ENCODE measurements around the gene NADK. TPM values are rescaled to one million over a fixed set of nuclear protein-coding genes. Genes with fewer than 3 reads are reported as not detected.
"Not testable (repeated sequence)": the region's sequence is repeated elsewhere in the genome, so short reads cannot be mapped to it uniquely, and the experiment has no call there.

NADK gene
- total RNA-seq, 1 donor from 2014 or later, result 98.4 TPM

DNA sequence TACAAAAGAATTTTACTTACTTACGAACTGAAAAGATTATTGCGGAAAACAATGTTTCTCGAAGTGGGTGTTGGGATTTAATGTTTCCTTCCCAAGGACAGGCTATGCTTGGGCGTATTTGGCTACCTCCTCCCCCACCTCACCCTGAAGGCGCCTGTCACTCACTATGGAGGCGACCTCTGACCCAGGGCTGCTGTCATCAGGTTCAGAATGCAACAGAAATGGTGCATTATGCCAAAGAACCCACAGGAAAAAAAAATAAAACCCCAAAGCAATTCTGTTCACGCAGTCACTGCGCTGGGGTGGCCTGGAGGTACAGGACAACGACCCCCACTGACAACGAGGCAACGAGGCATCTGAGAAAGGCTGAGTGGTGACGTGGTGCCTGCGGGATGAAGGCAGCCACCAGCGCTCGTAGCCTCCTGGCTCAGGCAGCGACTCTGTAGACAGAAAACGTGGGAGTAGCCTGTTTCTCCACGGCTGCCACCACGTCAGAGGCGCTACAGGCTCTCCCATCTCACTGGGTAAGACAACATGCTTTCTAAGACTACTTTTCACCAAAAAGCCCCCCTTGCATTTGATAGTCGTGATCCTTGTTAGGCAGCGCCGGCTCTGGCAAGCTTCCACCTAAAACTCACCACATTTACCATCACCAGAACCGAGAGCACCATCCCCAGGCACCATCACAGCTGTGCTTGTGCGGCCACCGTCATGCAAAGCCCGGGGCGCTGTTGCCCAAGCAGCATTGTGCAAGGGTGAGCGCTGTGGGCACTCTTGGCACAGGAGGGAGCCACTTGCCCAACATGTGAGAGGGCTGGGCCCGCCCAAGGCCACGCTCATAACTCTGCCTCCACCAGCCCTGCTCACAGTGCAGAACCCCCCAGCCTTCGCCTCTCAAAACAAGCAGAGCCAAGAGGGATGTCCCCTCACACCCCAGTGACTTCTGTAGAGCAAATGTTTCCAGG, 14.3 kb downstream of the NADK start:
- DNase-seq (ENCODE audit: low spot score), result no peak

GRCh38 chr1:1761504-1762376, 16.5 kb downstream of the NADK start:
- DNase-seq (ENCODE audit: low spot score), result no peak

DNA sequence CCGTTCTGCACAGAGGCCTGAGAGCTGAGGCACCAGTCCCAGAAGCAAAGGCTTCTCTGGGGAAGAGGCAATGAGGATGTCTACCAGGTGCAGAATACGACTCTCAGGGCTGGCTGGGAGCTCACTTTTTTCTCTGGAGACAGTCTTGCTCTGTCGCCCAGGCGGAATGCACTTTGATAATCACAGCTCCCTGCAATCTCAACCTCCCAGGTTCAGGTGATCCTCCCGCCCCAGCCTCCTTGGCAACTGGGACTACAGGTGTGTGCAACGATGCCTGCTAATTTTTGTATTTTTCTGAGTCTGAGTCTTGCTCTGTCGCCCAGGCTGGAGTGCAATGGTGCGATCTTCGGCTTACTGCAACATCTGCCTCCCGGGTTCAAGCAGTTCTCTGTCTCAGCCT, 17.6 kb downstream of the NADK start:
- no peak for DNase-seq (ENCODE audit: low spot score)

- DNase-seq (ENCODE audit: low spot score), result no peak
These were observed 18.0 kb downstream of the NADK start for GRCh38 chr1:1760345-1760650.

GRCh38 chr1:1759456-1760344, 18.6 kb downstream of the NADK start:
- no peak for DNase-seq (ENCODE audit: low spot score)

GRCh38 chr1:1758692-1759455, 19.4 kb downstream of the NADK start:
- DNase-seq (ENCODE audit: low spot score), result peak; percentile 87

GRCh38 chr1:1758059-1758621, 20.1 kb downstream of the NADK start:
- no peak for DNase-seq (ENCODE audit: low spot score)

DNA sequence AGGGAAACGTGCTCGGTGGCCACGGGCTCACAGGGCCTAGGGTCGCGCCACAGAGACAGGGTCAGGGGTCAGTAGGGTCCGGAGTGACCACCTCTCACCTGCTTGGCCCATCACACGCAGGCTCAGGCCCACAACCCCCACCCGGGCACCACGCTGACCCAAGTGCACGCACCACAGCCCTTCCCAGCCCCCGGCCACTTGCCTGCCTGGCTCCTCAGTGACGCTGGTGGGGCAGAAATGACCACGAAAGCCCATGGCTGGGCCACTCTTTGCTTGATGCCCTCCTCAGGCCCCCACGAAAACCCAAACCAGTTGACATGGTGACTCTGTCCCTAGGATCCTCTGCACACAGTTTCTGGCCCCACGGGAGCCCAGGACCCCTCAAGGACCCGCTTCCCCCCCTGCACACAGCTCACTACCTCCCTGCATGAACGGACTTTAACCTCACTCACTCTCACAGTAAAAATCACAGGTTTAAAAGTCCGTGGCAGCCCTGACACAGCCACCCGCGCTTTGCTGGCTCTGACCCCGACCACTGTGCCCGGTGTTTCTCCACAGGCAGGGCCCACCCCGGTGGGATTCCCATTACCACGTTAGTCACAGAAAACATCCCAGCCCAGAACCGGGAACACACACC, 20.7 kb downstream of the NADK start:
- no peak for DNase-seq (ENCODE audit: low spot score)

GRCh38 chr1:1756661-1757421, 21.4 kb downstream of the NADK start:
- DNase-seq (ENCODE audit: low spot score), result no peak

- DNase-seq (ENCODE audit: low spot score), result no peak
These were observed 22.4 kb downstream of the NADK start for GRCh38 chr1:1755852-1756251.

DNA sequence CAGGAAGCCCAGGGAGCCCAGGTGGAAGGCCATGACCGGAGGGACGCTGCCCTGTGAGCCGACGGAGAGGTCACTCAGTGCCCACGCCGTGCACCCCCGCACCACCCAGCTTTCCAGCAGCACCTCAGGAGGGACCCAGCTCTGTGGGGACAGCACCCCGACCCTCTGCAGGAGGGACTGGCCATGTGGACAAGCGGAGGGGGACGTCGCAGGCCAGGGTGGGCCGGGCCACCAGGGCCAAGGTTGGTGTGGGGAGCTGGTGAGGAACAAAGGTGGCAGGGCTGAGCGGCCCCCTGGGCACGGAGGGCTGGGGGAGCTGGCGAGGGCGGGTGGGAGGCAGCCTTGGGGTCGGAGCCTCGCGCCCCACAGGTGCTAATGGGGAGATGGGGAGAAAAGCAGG, 22.8 kb downstream of the NADK start:
- DNase-seq (ENCODE audit: low spot score), result no peak

DNA sequence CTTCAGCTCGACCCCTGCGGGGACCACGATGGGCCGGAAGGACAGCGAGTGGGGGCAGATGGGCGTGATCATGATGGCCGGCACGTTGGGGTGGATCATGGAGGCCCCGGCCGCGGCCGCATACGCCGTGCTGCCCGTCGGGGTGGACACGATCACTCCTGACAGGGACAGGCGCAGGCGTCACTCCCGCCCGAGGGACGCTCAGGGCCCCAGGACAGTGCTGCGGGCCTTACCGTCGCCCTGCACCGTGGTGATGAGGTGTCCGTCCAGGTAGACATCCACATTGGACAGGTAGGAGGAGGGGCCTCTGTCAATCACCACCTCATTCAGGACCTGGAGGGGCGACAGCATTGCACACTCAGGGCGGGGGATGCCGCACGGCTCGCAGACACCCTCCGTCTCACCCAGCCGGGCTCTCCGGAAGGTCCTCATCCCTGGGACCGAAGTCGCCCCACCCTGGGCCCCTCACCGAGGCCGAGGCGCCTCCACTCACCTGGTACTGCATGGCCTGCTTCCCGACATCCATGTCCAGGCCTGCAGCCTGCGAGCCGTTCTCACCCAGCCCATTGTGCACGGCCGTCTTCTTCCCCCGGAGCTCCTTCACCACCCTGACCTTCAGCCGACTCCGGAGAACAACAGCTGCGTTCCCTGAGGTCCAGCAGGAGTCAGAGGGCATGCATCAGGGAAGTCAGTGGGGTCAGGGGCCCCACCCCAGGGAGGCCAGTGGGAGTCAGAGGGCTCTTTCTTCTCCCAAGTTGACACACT, 24.0 kb downstream of the NADK start:
- no peak for DNase-seq (ENCODE audit: low spot score)

DNA sequence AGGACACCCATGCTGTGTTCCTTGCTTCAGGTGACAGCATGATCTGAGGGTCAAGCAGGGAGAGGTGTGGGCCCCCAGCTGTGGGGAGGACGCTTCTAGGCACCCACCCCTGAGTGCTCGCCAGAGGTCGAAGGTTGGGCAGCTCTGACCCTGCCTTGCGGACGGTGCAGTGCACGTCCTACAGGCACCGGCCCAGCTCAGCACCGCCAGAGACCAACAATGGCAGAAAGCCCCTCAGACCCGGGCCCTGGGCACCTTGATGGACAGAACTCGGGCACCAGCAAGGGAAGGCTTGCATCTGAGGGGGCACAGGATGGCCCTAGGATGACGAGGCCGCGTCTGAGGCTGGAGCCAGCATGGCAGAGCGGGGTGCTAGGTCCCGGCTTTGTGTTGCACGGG, 24.7 kb downstream of the NADK start:
- no peak for DNase-seq (ENCODE audit: low spot score)

GRCh38 chr1:1752636-1753606, 25.3 kb downstream of the NADK start:
- DNase-seq (ENCODE audit: low spot score), result no peak

DNA sequence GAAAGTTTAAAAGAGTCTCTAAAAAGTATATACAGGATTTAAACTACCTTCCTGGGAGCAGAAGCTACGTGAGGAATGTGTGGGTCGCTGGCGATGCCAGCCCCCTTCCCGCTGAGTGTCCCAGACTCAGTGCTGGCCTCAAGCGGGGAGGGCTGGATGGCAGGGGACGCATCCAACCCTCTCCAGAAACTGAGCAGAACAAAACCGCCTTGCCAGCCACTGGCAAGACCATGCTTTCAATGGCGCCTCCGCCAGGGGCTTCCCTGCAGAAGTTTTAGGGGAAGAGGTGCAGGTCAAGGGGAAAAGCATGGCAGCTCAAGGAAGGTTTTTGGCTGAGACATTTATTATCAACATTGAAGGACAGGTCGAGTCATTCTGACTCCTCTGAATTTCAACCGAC, 26.1 kb downstream of the NADK start:
- DNase-seq (ENCODE audit: low spot score), result no peak

GRCh38 chr1:1749941-1750340, 28.3 kb downstream of the NADK start:
- DNase-seq (ENCODE audit: low spot score), result not testable (repeated sequence)

DNA sequence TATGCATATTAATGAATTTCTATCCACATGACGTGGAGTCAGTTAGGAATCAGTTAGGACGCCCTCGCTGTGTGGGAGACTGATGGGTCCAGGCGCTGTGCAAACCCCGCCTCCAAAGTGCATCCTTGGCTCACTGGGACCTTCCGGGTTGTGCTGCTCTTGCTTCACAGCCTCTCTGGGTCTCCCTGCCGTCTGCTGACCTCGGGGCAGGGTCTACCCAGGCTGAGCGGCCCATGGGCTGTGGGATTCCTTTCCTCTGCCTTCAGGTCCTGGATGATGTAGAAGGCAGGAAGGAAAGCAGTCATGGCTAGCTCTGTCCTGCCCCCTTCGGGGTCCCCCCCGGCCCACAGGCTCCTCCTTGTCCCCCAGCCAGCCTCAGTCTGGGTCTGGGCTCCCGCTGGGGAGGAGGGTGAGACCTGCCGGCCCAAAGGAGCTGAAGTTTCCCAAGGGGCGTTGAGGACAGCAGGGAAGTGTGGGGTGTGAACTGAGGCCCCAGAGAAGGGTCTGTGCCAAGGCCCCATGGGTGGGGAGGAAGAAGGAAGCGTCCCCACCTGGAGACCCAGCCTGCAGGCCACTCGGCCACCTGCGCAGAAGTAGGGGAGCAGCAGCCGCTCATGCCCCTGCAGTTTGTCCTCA, 29.5 kb downstream of the NADK start:
- no peak for DNase-seq (ENCODE audit: low spot score)

Data from mucosa of gallbladder (tissue), 1 donor.